Caco-2 (cell line): ENCODE results near the gene LAGE3. TPM values are rescaled to one million over a fixed set of nuclear protein-coding genes. Genes with fewer than 3 reads are reported as not detected.

Experiments
- BruUV-seq: library from RNA; stranded (reverse); fragments of 400-500 nt; replicated peaks from 2 replicates; lab custom pipeline; 2021; lab: Mats Ljungman, UMichigan
- CTCF ChIA-PET: fragments of 300-600 bp; sonication (Branson Sonifier 250); formaldehyde crosslinking; loops from one replicate; lab custom pipeline; 2022; ENCODE audit warnings: antibody characterized with exemption; lab: Charles Lee
- POLR2A ChIA-PET: fragments of 300-600 bp; sonication (Branson Sonifier 250); formaldehyde crosslinking; loops from one replicate; lab custom pipeline; 2022; ENCODE audit warnings: antibody characterized with exemption; lab: Charles Lee
- DNase-seq, 2 experiments: peaks; one replicate each; pipeline versions ENCODE4 v3.0.0 to v3.0.0-alpha.2; 2020 to 2022
- H3K27me3 ChIP-seq: replicated peaks from 2 replicates; pipeline ENCODE4 v1.6.0; 2011; ENCODE audit warnings: low read length; ENCODE audit not compliant: control insufficient read depth, insufficient read depth
- H3K36me3 ChIP-seq: 2 replicates; pipeline ENCODE4 v1.5.1; 2011; ENCODE audit warnings: low read length; ENCODE audit not compliant: control insufficient read depth, insufficient read depth
- H3K4me1 ChIP-seq: fragments of 250-450 bp; sonication (Bioruptor Pico); 2 replicates; pipeline ENCODE4 v1.5.1; 2020; ENCODE audit warnings: mild to moderate bottlenecking
- H3K4me3 ChIP-seq: 2 replicates; pipeline ENCODE4 v1.5.1; 2011; ENCODE audit warnings: low read depth, mild to moderate bottlenecking, control low read depth, low read length
- H3K9me3 ChIP-seq: fragments of 250-450 bp; sonication (Bioruptor Pico); 2 replicates; pipeline ENCODE4 v1.5.1; 2020; ENCODE audit warnings: mild to moderate bottlenecking, moderate library complexity
- H3K27ac Mint-ChIP-seq: one replicate; pipeline ENCODE4 v1.8.0; 2022; ENCODE audit warnings: mixed read lengths; ENCODE audit not compliant: unreplicated experiment
- H3K27me3 Mint-ChIP-seq: one replicate; pipeline ENCODE4 v1.8.0; 2022; ENCODE audit warnings: mixed read lengths; ENCODE audit not compliant: insufficient read depth, unreplicated experiment
- H3K36me3 Mint-ChIP-seq: one replicate; pipeline ENCODE4 v1.8.0; 2022; ENCODE audit warnings: mild to moderate bottlenecking, mixed read lengths; ENCODE audit not compliant: insufficient read depth, unreplicated experiment
- H3K4me1 Mint-ChIP-seq: one replicate; pipeline ENCODE4 v1.8.0; 2022; ENCODE audit warnings: low read depth, mixed read lengths; ENCODE audit not compliant: unreplicated experiment
- H3K4me3 Mint-ChIP-seq: one replicate; pipeline ENCODE4 v1.8.0; 2022; ENCODE audit warnings: mild to moderate bottlenecking, moderate library complexity, mixed read lengths; ENCODE audit not compliant: unreplicated experiment
- H3K9me3 Mint-ChIP-seq: one replicate; pipeline ENCODE4 v1.8.0; 2022; ENCODE audit warnings: mixed read lengths; ENCODE audit not compliant: unreplicated experiment
- intact Hi-C: fragments of 100-400 bp; cut with micrococcal nuclease; formaldehyde crosslinking; loops from one replicate; pipeline ENCODE4 v1.10.0; 2022; ENCODE audit not compliant: unreplicated experiment
- total RNA-seq: library from RNA; stranded (reverse); gene quantifications from 2 replicates; pipeline ENCODE4 v1.2.3, GENCODE V29; 2022
- TF ChIP-seq, protein P1 (sequence below), 2 experiments: fragments of 200-600 bp in 1 of 2; IDR thresholded peaks; 1 replicate in 1 of 2; 2 replicates in 1 of 2; pipeline versions ENCODE4 v1.5.1 to v1.8.0; 2011 to 2022; ENCODE audit warnings: antibody characterized with exemption in 1 of 2, control low read depth in 1 of 2, inconsistent platforms in 1 of 2, low read depth in 1 of 2, low read length in 1 of 2, mild to moderate bottlenecking in 1 of 2, moderate library complexity in 1 of 2; ENCODE audit not compliant: insufficient read depth in 1 of 2, severe bottlenecking in 1 of 2, unreplicated experiment in 1 of 2

LAGE3 gene
- total RNA-seq, 1 experiment from 2014 or later = 26.0 TPM

DNA sequence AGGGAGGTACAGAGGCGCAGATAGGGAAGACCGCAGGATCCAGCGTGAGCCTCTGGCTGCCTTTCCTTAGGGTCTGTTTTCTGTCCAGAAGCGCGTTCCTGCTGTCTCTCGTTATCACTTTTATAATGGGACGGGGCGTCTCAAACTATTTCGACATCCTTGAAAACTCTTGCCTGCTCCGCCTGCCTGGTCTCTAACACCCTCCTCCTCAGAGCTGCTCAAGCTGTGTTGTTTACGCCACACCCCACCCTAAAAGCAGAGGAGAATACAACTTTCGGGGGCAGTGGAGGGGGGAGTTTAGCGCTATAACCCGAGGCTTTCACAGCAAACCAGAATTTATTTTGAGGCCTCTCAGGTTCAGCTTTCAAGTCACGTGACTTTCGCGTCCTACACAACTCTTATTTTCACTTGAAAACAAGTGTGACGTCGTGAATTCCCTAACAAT lies 37.6 kb upstream of the LAGE3 start:
- intact Hi-C loops = loop anchor here (1.0 to 5.0 kb wide), 4 partner anchors 11 to 39 kb away; partner anchors contain the start of genes IKBKG, LAGE3 and SLC10A3
- H3K9me3 ChIP-seq = no peaks in the 10 kb centered on the region
- Mint-ChIP-seq H3K27me3 (no peaks in the 10 kb centered on the region), H3K27ac (peak overlapping the region; percentile 89), H3K4me1 (peaks cover 6% of the 10 kb centered on the region), H3K36me3 (peaks cover 10% of the 10 kb centered on the region), H3K9me3 (no peaks in the 10 kb centered on the region), H3K4me3 (peak overlapping the region; percentile 88)
- peak overlapping the region; percentile 35 for H3K4me3 ChIP-seq
- peaks cover 10% of the 10 kb centered on the region for H3K4me1 ChIP-seq
- no peaks in the 10 kb centered on the region for H3K36me3 ChIP-seq
- ChIA-PET CTCF (interaction anchor here (1.0 to 1.7 kb wide), 2 partner anchors 26 to 143 kb away, joined by 3 to 5 read pairs; partner anchors contain the start of gene SLC10A3), POLR2A (interaction anchor here (1.3 to 2.0 kb wide), 2 partner anchors 10 to 26 kb away, joined by 4 to 8 read pairs; partner anchors contain the start of gene SLC10A3)
- H3K27me3 ChIP-seq = no peaks in the 10 kb centered on the region
- BruUV-seq = TSS peak; percentile 92
- TF ChIP-seq, protein P1, sequence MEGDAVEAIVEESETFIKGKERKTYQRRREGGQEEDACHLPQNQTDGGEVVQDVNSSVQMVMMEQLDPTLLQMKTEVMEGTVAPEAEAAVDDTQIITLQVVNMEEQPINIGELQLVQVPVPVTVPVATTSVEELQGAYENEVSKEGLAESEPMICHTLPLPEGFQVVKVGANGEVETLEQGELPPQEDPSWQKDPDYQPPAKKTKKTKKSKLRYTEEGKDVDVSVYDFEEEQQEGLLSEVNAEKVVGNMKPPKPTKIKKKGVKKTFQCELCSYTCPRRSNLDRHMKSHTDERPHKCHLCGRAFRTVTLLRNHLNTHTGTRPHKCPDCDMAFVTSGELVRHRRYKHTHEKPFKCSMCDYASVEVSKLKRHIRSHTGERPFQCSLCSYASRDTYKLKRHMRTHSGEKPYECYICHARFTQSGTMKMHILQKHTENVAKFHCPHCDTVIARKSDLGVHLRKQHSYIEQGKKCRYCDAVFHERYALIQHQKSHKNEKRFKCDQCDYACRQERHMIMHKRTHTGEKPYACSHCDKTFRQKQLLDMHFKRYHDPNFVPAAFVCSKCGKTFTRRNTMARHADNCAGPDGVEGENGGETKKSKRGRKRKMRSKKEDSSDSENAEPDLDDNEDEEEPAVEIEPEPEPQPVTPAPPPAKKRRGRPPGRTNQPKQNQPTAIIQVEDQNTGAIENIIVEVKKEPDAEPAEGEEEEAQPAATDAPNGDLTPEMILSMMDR (IDR thresholded peaks at IDR 0.05; ENCODE audit: insufficient read depth in 1 of 2, low read depth in 1 of 2, low read length in 1 of 2, severe bottlenecking in 1 of 2, unreplicated experiment in 1 of 2) = no peak
- no peak for DNase-seq

- H3K36me3 Mint-ChIP-seq = peaks cover 10% of the 10 kb centered on the region
- H3K4me3 ChIP-seq = peak within 1 kb of the TSS; percentile 79
- TF ChIP-seq, protein P1 (IDR thresholded peaks at IDR 0.05; ENCODE audit: insufficient read depth in 1 of 2, low read depth in 1 of 2, low read length in 1 of 2, severe bottlenecking in 1 of 2, unreplicated experiment in 1 of 2) = no peak
- DNase-seq = peak; percentile 92
- no peaks in the 10 kb centered on the region for H3K27me3 Mint-ChIP-seq
- BruUV-seq = no TSS peak
- H3K4me3 Mint-ChIP-seq = peak within 1 kb of the TSS; percentile 88
- H3K36me3 ChIP-seq = no peaks in the 10 kb centered on the region
- peaks cover 6% of the 10 kb centered on the region for H3K4me1 Mint-ChIP-seq
- intact Hi-C loops = loop anchor here (1.0 to 5.0 kb wide), 4 partner anchors 11 to 39 kb away; partner anchors contain the start of genes IKBKG, LAGE3 and SLC10A3
- no peaks in the 10 kb centered on the region for H3K9me3 ChIP-seq
- CTCF ChIA-PET = interaction anchor here (0.6 to 1.7 kb wide), 3 partner anchors 11 to 26 kb away, joined by 3 to 5 read pairs (median 3); partner anchors contain the start of gene SLC10A3
- POLR2A ChIA-PET = interaction anchor here (1.3 to 2.0 kb wide), 2 partner anchors 11 to 26 kb away, joined by 4 to 8 read pairs; partner anchors contain the start of gene SLC10A3
- H3K27me3 ChIP-seq = no peaks in the 10 kb centered on the region
- no peaks in the 10 kb centered on the region for H3K9me3 Mint-ChIP-seq
- H3K4me1 ChIP-seq = peaks cover 10% of the 10 kb centered on the region
- peak within 1 kb of the TSS; percentile 89 for H3K27ac Mint-ChIP-seq
Observed at GRCh38 chrX:154515966-154516655, 37.0 kb upstream of the LAGE3 start, which contains the start of gene FAM3A. TSS of gene FAM3A (minus strand) at chrX:154516232. CDS start at chrX:154515772, 460 bp downstream.
